ENCODE results near the gene SARDH.

DNA sequence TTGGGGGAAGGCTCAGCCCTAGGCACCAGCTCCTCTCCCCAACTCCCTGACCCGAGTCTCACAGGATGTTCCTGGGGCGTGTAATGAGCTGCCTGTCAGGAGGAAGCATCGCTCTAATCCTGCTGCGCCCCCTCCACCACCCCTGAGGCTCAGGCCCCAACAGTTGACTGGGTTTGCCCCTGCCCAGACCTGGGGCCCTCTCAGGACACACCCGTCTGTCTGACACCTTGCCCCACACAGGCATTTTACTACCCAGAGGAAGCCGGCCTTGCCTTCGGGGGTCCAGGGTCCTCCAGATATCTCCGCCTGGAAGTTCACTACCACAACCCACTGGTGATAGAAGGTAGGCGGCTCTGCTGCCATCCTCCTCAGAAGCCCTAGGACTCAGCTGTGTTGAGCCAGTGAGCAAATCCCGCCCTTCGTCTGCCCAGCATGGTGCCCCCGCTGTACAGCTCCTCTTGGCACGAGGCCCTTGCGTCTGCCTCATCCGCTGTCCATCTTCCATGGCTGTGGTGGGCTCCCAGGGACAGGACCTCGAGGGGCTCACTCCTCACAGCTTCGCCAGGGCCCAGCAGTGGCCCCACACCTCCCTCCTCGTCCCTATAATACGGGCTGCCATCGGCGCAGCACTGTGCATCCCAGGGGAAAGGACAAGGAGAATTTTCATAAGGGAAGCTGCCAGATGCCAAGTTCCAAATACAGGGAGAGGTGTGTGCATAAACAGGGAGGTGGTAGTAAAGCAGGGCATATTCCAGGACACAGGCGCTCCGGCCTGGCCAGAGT lies 94.0 kb downstream of the SARDH start:
- TF ChIP-seq CTCF (IDR thresholded peaks at IDR 0.05) (no peak), POLR2A (IDR thresholded peaks at IDR 0.05) (no peak)
